Trophoblast cell (in vitro differentiated cells and primary cell): ENCODE results near the gene PIGN.
"Not testable (repeated sequence)": the region's sequence is repeated elsewhere in the genome, so short reads cannot be mapped to it uniquely, and the experiment has no call there.

Experiments
- DNase-seq, 2 donors: peaks; one replicate each; pipeline ENCODE4 v3.0.0-alpha.2; 2016
- H2AFZ ChIP-seq: 2 replicates; pipeline ENCODE4 v1.6.1; 2013; ENCODE audit warnings: low read length, moderate library complexity, mild to moderate bottlenecking; ENCODE audit not compliant: insufficient read depth, poor library complexity
- H2AK5ac ChIP-seq: 2 replicates; pipeline ENCODE4 v1.6.1; 2013; ENCODE audit warnings: mild to moderate bottlenecking, low read length
- H2BK120ac ChIP-seq: 2 replicates; pipeline ENCODE4 v1.6.1; 2013; ENCODE audit warnings: low read length, mild to moderate bottlenecking, moderate library complexity; ENCODE audit not compliant: insufficient read depth, poor library complexity
- H2BK12ac ChIP-seq: 2 replicates; pipeline ENCODE4 v1.6.1; 2013; ENCODE audit warnings: mild to moderate bottlenecking, low read length, moderate library complexity
- H2BK5ac ChIP-seq: 2 replicates; pipeline ENCODE4 v1.6.1; 2013; ENCODE audit warnings: low read length, low read depth, moderate library complexity, mild to moderate bottlenecking; ENCODE audit not compliant: poor library complexity
- H3K14ac ChIP-seq: 2 replicates; pipeline ENCODE4 v1.6.1; 2013; ENCODE audit warnings: mild to moderate bottlenecking, low read length
- H3K18ac ChIP-seq: 2 replicates; pipeline ENCODE4 v1.6.1; 2013; ENCODE audit warnings: mild to moderate bottlenecking, low read length
- H3K23ac ChIP-seq: 2 replicates; pipeline ENCODE4 v1.6.1; 2013; ENCODE audit warnings: low read length
- H3K27ac ChIP-seq: 2 replicates; pipeline ENCODE4 v1.5.1; 2013; ENCODE audit warnings: low read depth, mild to moderate bottlenecking, inconsistent platforms, low read length, moderate library complexity
- H3K27me3 ChIP-seq: 2 replicates; pipeline ENCODE4 v1.6.1; 2013; ENCODE audit warnings: inconsistent platforms, mild to moderate bottlenecking, low read length, moderate library complexity; ENCODE audit not compliant: insufficient read depth
- H3K36me3 ChIP-seq, 2 experiments: 1 replicate in 1 of 2; 2 replicates in 1 of 2; pipeline ENCODE4 v1.6.1; 2013; ENCODE audit warnings: low read length in 2 of 2, mild to moderate bottlenecking in 2 of 2, moderate library complexity in 1 of 2; ENCODE audit not compliant: insufficient read depth in 2 of 2, control insufficient read depth in 1 of 2
- H3K4ac ChIP-seq: 2 replicates; pipeline ENCODE4 v1.6.1; 2013; ENCODE audit warnings: low read depth, mild to moderate bottlenecking, low read length, moderate library complexity
- H3K4me1 ChIP-seq, 2 experiments: 1 replicate in 1 of 2; 2 replicates in 1 of 2; pipeline ENCODE4 v1.6.1; 2013; ENCODE audit warnings: low read length in 2 of 2, mild to moderate bottlenecking in 2 of 2, moderate library complexity in 1 of 2; ENCODE audit not compliant: insufficient read depth in 2 of 2, control insufficient read depth in 1 of 2
- H3K4me2 ChIP-seq: 2 replicates; pipeline ENCODE4 v1.6.1; 2013; ENCODE audit warnings: inconsistent platforms, mild to moderate bottlenecking, low read length, moderate library complexity
- H3K4me3 ChIP-seq: 2 replicates; pipeline ENCODE4 v1.5.1; 2013; ENCODE audit warnings: mild to moderate bottlenecking, low read depth, low read length, inconsistent platforms
- H3K79me1 ChIP-seq: one replicate; pipeline ENCODE4 v1.6.1; 2013; ENCODE audit warnings: low read length
- H3K79me2 ChIP-seq: 2 replicates; pipeline ENCODE4 v1.6.1; 2013; ENCODE audit warnings: low read length, mild to moderate bottlenecking; ENCODE audit not compliant: control insufficient read depth, insufficient read depth, poor library complexity
- H3K9ac ChIP-seq: 2 replicates; pipeline ENCODE4 v1.6.1; 2013; ENCODE audit warnings: mild to moderate bottlenecking, low read length
- H3K9me3 ChIP-seq: 2 replicates; pipeline ENCODE4 v1.6.1; 2013; ENCODE audit warnings: low read depth, mild to moderate bottlenecking, control low read depth, inconsistent platforms, low read length; ENCODE audit not compliant: insufficient read depth
- H4K12ac ChIP-seq: 2 replicates; pipeline ENCODE4 v1.6.1; 2013; ENCODE audit warnings: low read depth, mild to moderate bottlenecking, low read length, moderate library complexity
- H4K8ac ChIP-seq: 2 replicates; pipeline ENCODE4 v1.6.1; 2013; ENCODE audit warnings: low read depth, mild to moderate bottlenecking, low read length, moderate library complexity
- H4K91ac ChIP-seq: one replicate; pipeline ENCODE4 v1.6.1; 2013; ENCODE audit warnings: low read depth, mild to moderate bottlenecking, low read length, moderate library complexity
- WGBS: extraction: QIAGEN DNeasy Blood & Tissue Kit; methylation state at CpG from one replicate; pipeline ENCODE4 v1.1.7; 2013; ENCODE audit warnings: missing lambda C conversion rate; ENCODE audit not compliant: insufficient read length, insufficient coverage; ENCODE audit errors: extremely low coverage; 5-methylcytosine and 5-hydroxymethylcytosine counted together

Gene PIGN

DNA sequence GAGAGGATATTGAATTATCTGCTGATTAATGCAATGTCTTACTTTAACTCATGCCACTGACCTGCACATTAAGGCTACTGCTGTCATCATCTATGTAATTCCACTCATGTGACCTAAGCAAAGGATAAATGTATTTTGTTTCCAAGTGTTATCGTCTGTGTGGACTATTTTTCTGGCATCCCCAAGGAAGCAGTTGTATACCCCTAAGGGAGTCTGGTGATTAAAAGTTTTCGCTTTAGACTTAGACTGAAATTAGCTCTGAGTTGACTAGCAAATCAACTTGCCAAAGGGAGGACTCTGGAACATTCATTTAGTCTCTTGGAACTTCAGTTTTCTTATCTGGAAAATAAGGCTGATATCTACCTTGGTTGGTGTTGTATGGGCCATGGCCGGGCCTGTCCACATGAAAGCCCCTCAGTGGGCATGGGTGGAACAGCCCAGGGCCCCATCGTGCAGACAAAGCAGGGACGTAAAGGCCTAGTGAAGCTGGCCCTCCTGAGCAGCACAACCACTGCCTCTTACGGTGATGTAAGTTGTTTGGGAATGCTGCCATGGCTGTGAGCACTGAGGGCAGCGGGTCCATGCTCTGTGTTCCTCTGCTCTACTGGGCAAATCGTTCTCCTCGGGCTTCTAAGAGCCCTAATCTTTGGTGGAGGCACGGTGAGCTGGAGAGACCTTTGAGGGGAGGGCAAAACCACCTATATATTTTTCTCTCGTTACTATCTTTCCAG is 149.7 kb downstream of the PIGN start:
- H3K9me3 ChIP-seq, result no peaks in the 10 kb centered on the region
- H2BK5ac ChIP-seq, result no peak overlapping the region
- no peaks in the 10 kb centered on the region for H3K79me1 ChIP-seq
- H3K4ac ChIP-seq, result no peak overlapping the region
- no CpG with 5 or more reads among the region's 11 CpGs for WGBS
- no peaks in the 10 kb centered on the region for H3K79me2 ChIP-seq
- no peak for DNase-seq
- H3K4me3 ChIP-seq, result no peak overlapping the region
- no peak overlapping the region for H2BK12ac ChIP-seq
- no peak overlapping the region for H3K23ac ChIP-seq
- H3K9ac ChIP-seq, result no peak overlapping the region
- H4K91ac ChIP-seq, result no peak overlapping the region
- H3K14ac ChIP-seq, result no peak overlapping the region
- no peak overlapping the region for H3K27ac ChIP-seq
- no peaks in the 10 kb centered on the region for H3K4me1 ChIP-seq
- H4K12ac ChIP-seq, result no peak overlapping the region
- H3K36me3 ChIP-seq, result peaks cover 0 to 2% of the 10 kb centered on the region in 2 experiments
- H2AK5ac ChIP-seq, result no peak overlapping the region
- no peak overlapping the region for H3K18ac ChIP-seq
- no peak overlapping the region for H2BK120ac ChIP-seq
- no peaks in the 10 kb centered on the region for H3K27me3 ChIP-seq
- H2AFZ ChIP-seq, result no peak overlapping the region
- no peak overlapping the region for H4K8ac ChIP-seq
- no peak overlapping the region for H3K4me2 ChIP-seq

DNA sequence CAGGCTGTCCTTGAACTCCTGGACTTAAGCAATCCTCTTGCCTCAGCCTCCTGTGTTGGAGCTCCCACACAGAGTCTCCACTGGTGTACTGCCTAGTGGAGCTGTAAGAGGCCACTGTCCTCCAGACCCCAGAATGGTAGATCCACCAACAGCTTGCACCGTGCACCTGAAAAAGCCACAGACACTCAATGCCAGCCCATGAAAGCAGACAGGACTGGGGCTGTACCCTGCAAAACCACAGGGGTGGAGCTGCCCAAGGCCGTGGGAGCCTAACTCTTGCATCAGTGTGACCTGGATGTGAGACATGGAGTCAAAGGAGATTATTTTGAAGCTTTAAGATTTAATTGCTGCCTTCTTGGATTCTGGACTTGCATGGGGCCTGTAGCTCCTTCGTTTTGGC is 152.6 kb downstream of the PIGN start:
- H4K91ac ChIP-seq, H2BK12ac ChIP-seq: not testable (repeated sequence)

DNA sequence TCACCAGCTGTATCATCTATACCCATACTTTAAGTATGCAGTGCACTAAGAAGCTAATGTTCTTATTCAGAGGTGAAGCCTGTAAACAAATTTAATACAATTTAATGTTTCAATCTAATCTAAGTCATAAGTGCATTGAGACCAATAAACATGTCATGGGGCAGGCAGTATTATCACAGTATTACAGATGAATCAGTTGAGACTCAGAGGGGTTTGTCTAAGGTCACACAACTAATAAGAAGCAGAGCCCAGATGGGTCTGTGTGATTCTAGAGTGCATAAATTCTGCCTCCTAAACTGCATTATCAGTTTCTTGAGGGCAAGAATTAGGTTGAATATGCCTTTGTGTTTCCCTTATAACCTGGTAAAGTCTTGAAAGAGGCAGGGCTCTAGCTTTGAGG is 153.1 kb downstream of the PIGN start:
- no peak overlapping the region for H3K27ac ChIP-seq
- no peak overlapping the region for H3K4ac ChIP-seq
- H3K14ac ChIP-seq, result no peak overlapping the region
- no peak overlapping the region for H4K12ac ChIP-seq
- H3K4me3 ChIP-seq, result no peak overlapping the region
- no peak overlapping the region for H3K18ac ChIP-seq
- no peak overlapping the region for H2BK120ac ChIP-seq
- peaks cover 6% of the 10 kb centered on the region for H3K79me1 ChIP-seq
- H3K36me3 ChIP-seq, result no peaks in the 10 kb centered on the region
- no peaks in the 10 kb centered on the region for H3K27me3 ChIP-seq
- no peaks in the 10 kb centered on the region for H3K79me2 ChIP-seq
- no peak for DNase-seq
- H3K4me1 ChIP-seq, result peaks cover 6 to 8% of the 10 kb centered on the region in 2 experiments
- no peak overlapping the region for H4K8ac ChIP-seq
- H3K9ac ChIP-seq, result no peak overlapping the region
- H3K9me3 ChIP-seq, result no peaks in the 10 kb centered on the region
- no peak overlapping the region for H2BK5ac ChIP-seq
- H3K4me2 ChIP-seq, result no peak overlapping the region
- no peak overlapping the region for H2AFZ ChIP-seq
- H4K91ac ChIP-seq, result no peak overlapping the region
- no peak overlapping the region for H2AK5ac ChIP-seq
- no peak overlapping the region for H2BK12ac ChIP-seq
- no peak overlapping the region for H3K23ac ChIP-seq

More for the DNA sequence above, 152.6 kb downstream of the PIGN start:
- not testable (repeated sequence) for H3K4me2 ChIP-seq, H3K18ac ChIP-seq, H2BK5ac ChIP-seq, H3K9me3 ChIP-seq, H3K4me3 ChIP-seq, H3K14ac ChIP-seq, H3K27ac ChIP-seq, H2AK5ac ChIP-seq, H3K27me3 ChIP-seq, H3K79me1 ChIP-seq, H3K23ac ChIP-seq, H3K4me1 ChIP-seq, H4K12ac ChIP-seq, H3K4ac ChIP-seq, H2BK120ac ChIP-seq, H2AFZ ChIP-seq, H3K79me2 ChIP-seq, DNase-seq, H3K9ac ChIP-seq, H3K36me3 ChIP-seq, H4K8ac ChIP-seq
- no CpG with 5 or more reads among the region's 3 CpGs for WGBS

DNA sequence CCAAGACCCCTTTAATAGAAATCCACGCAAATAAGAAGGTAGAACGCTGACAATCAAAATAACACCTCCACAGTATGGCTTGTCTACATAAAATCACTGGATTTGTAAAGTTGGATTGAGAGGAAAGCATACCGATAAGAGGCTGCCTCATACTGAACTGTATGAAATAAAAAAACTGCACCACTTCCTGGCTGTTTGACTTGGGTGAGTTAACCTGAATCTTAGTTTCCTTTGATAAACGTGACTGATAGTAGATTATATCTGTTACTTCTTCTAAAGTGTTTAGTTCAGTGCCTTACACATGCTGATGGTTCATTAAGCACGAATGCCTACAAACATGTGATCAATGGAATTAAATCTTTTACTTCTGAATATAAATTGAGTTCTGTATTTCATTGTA is 153.6 kb downstream of the PIGN start:
- H2AFZ ChIP-seq, result no peak overlapping the region
- H3K79me2 ChIP-seq, result no peaks in the 10 kb centered on the region
- peaks cover 6 to 8% of the 10 kb centered on the region in 2 experiments for H3K4me1 ChIP-seq
- H3K14ac ChIP-seq, result no peak overlapping the region
- no peak for DNase-seq
- no peak overlapping the region for H4K12ac ChIP-seq
- H2BK5ac ChIP-seq, result no peak overlapping the region
- H2AK5ac ChIP-seq, result no peak overlapping the region
- H3K4ac ChIP-seq, result no peak overlapping the region
- H3K27me3 ChIP-seq, result no peaks in the 10 kb centered on the region
- no peak overlapping the region for H3K9ac ChIP-seq
- H3K79me1 ChIP-seq, result peaks cover 6% of the 10 kb centered on the region
- no peak overlapping the region for H2BK12ac ChIP-seq
- no peak overlapping the region for H3K4me2 ChIP-seq
- no peak overlapping the region for H4K91ac ChIP-seq
- H3K36me3 ChIP-seq, result no peaks in the 10 kb centered on the region
- no peak overlapping the region for H4K8ac ChIP-seq
- no CpG with 5 or more reads among the region's 5 CpGs for WGBS
- H2BK120ac ChIP-seq, result no peak overlapping the region
- H3K4me3 ChIP-seq, result no peak overlapping the region
- no peak overlapping the region for H3K18ac ChIP-seq
- H3K23ac ChIP-seq, result no peak overlapping the region
- H3K27ac ChIP-seq, result no peak overlapping the region
- H3K9me3 ChIP-seq, result no peaks in the 10 kb centered on the region
